Measurements from ENCODE around the gene SLC6A11. TPM values are rescaled to one million over a fixed set of nuclear protein-coding genes. Genes with fewer than 3 reads are reported as not detected.

The SLC6A11 gene
- total RNA-seq, 4 donors from 2014 or later, result 1.8 to 7.8 (median 5.3) TPM

DNA sequence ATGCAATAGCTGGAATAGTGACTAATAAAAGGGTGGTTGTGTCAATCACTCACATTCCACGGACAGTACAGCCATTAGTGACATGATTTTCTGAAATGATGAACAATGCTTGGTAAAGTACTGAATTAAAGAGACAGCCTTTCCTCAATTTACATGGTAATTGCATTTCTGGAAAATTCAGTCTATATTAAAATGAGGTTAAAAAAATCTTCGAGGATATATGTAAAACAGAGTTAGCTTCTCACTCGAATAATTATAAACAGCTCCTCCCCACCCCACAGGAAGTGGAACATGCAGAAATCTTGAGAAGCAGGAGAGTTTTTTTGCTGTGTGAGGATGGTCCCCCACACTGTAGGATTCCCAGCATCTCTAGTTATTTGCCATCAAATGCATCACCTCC, 42.1 kb downstream of the SLC6A11 start:
- H3K4me3 ChIP-seq (ENCODE audit: low read depth, poor library complexity, severe bottlenecking), result no peak overlapping the region
- intact Hi-C loops (cut with DNase I; ENCODE audit: low total_unique reads), result no loop called here
- WGBS, 2 donors, result 68 to 69% methylated on average over 3 of the region's 3 CpGs
- no peak for DNase-seq (ENCODE audit: low spot score in 2 of 2)
- TF ChIP-seq POLR2A (IDR thresholded peaks at IDR 0.05), result no peak
- no peak for TF ChIP-seq CTCF (IDR thresholded peaks at IDR 0.05)

GRCh38 chr3:10867384-10867783, 51.4 kb downstream of the SLC6A11 start:
- no peak overlapping the region for H3K4me3 ChIP-seq (ENCODE audit: low read depth, poor library complexity, severe bottlenecking)
- 45% methylated on average over 5 of the region's 5 CpGs for WGBS, 2 donors
- DNase-seq (ENCODE audit: low spot score in 2 of 2), result no peak
- TF ChIP-seq CTCF (IDR thresholded peaks at IDR 0.05) (no peak), POLR2A (IDR thresholded peaks at IDR 0.05) (no peak)
- intact Hi-C loops (cut with DNase I; ENCODE audit: low total_unique reads), result no loop called here

DNA sequence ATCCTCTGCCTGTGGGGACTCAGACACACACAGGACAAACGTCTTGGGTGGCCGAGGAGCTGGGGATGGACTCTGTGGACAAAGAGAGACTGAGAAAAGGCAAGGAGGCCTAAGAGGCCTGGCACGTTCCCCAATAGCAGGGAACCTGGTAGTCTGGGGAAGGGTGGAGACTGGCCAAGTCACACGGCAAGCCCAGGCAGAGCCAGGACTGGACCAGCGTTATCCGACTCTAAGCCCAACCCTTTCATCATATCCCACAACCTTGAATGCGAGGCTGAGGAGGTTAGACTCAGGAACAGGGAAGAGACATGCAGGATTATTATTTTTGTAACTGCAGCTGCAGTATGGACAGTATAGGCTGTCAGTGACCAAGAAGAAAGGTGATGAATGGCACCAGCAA, 53.4 kb downstream of the SLC6A11 start:
- intact Hi-C loops (cut with DNase I; ENCODE audit: low total_unique reads), result no loop called here
- TF ChIP-seq CTCF (IDR thresholded peaks at IDR 0.05), result no peak
- TF ChIP-seq POLR2A (IDR thresholded peaks at IDR 0.05), result no peak
- no peak for DNase-seq (ENCODE audit: low spot score in 2 of 2)
- H3K4me3 ChIP-seq (ENCODE audit: low read depth, poor library complexity, severe bottlenecking), result no peak overlapping the region
- WGBS, 2 donors, result 57 to 66% methylated on average over 7 of the region's 7 CpGs

DNA sequence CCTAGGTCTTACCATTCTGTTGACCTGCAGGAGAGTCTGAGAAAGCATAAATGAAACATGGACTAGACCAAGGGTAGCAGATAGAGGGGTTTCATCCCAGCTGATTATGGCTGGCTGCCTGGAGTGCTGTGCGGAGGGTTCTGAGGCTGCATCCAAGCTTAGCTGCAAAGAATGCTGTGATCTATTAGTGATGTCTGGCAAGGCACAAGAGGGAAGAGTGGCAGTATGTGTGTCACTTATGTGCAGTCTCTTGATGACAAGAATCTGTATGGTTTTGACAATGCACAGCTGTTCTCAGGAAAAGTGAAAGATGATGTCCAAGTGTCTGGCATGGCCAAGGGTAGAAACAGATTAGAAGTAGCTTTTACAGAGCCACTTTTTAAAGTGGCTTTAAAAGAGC, 54.3 kb downstream of the SLC6A11 start:
- WGBS, 2 donors, result 93 to 100% methylated on average over 1 of the region's 1 CpG
- intact Hi-C loops (cut with DNase I; ENCODE audit: low total_unique reads), result loop anchor here (10.0 kb wide), 1 partner anchor 1875 kb away; no protein-coding TSS in a partner anchor

DNA sequence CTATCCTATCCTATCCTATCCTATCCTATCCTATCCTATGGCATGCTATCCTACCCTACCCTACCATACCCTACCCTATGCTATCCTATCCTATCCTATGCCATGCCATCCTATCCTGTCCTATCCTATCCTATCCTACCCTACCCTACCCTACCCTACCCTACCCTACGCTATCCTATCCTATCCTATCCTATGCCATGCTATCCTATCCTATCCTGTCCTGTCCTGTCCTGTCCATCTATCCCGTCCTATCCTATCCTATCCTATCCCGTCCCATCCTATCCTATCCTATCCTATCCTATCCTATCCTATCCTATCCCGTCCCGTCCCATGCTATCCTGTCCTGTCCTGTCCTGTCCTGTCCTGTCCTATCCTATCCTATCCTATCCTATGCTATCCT, 57.4 kb downstream of the SLC6A11 start:
- intact Hi-C loops (cut with DNase I; ENCODE audit: low total_unique reads), result loop anchor here (10.0 kb wide), 1 partner anchor 1871 kb away; no protein-coding TSS in a partner anchor
- 79 to 86% methylated on average over 5 of the region's 5 CpGs for WGBS, 2 donors

More for the DNA sequence above, 54.3 kb downstream of the SLC6A11 start:
- no peak for DNase-seq (ENCODE audit: low spot score in 2 of 2)
- TF ChIP-seq CTCF (IDR thresholded peaks at IDR 0.05), result no peak
- TF ChIP-seq POLR2A (IDR thresholded peaks at IDR 0.05), result no peak
- H3K4me3 ChIP-seq (ENCODE audit: low read depth, poor library complexity, severe bottlenecking), result no peak overlapping the region

More for the DNA sequence above, 57.4 kb downstream of the SLC6A11 start:
- H3K4me3 ChIP-seq (ENCODE audit: low read depth, poor library complexity, severe bottlenecking), result no peak overlapping the region
- TF ChIP-seq CTCF (IDR thresholded peaks at IDR 0.05) (no peak), POLR2A (IDR thresholded peaks at IDR 0.05) (no peak)
- DNase-seq (ENCODE audit: low spot score in 2 of 2), result no peak

All from lower leg skin (tissue), 4 donors.